ENCODE results near the gene PTPRC. TPM values are rescaled to one million over a fixed set of nuclear protein-coding genes. Genes with fewer than 3 reads are reported as not detected.

Gene PTPRC
- polyA plus RNA-seq, 2 of the 4 experiments (the other 2 are of a cell fraction) = not detected

- ChIA-PET CTCF (interaction anchor here (0.6 kb wide), 1 partner anchor 50 kb away, joined by 3 read pairs; no protein-coding TSS in a partner anchor), POLR2A (no interaction called here)
- H3K9me3 ChIP-seq = no peaks in the 10 kb centered on the region; the same call in 2 of the 3 replicates
- no peaks in the 10 kb centered on the region for H3K4me1 ChIP-seq
- no peak overlapping the region for H3K4me2 ChIP-seq
- TF ChIP-seq CHD4 (IDR thresholded peaks at IDR 0.05; ENCODE audit: borderline replicate concordance) = no peak
- TF ChIP-seq CEBPB (IDR thresholded peaks at IDR 0.05) = no peak
- no peak for TF ChIP-seq RAD21 (conservative IDR thresholded peaks at IDR 0.05 in 1 of 2, IDR thresholded peaks at IDR 0.05 in 1 of 2)
- no peak for TF ChIP-seq ESRRA (IDR thresholded peaks at IDR 0.05; ENCODE audit: borderline replicate concordance, low read length)
- no peak for TF ChIP-seq JUN (IDR thresholded peaks at IDR 0.05)
- no peak for TF ChIP-seq NR3C1 (IDR thresholded peaks at IDR 0.05)
- TF ChIP-seq ZSCAN20 (CRISPR knock-in tag; IDR thresholded peaks at IDR 0.05) = no peak
- no peak for TF ChIP-seq MYC (IDR thresholded peaks at IDR 0.05; ENCODE audit: borderline replicate concordance, low read length)
- no peak for TF ChIP-seq RNF2 (IDR thresholded peaks at IDR 0.05; ENCODE audit: borderline replicate concordance, low read depth)
- no peak for TF ChIP-seq TP53 (CRISPR knock-in tag; IDR thresholded peaks at IDR 0.05)
- no peak for TF ChIP-seq MAZ (IDR thresholded peaks at IDR 0.05; ENCODE audit: borderline replicate concordance, low read depth, low read length)
- no peak for TF ChIP-seq EHF (CRISPR knock-in tag; IDR thresholded peaks at IDR 0.05)
- no peak overlapping the region for H3K4me3 ChIP-seq
- WGBS (ENCODE audit: missing lambda C conversion rate) = 83% methylated on average over 2 of the region's 2 CpGs
- ATAC-seq (no peak), FAIRE-seq (no peak), DNase-seq (ENCODE audit: low read depth in 1 of 2, low spot score in 1 of 2) (no peak)
- H3K27ac ChIP-seq = no peak overlapping the region
Observed at GRCh38 chr1:198636391-198636790, 2.4 kb upstream of the PTPRC start.

GRCh38 chr1:198637157-198637556, 1.7 kb upstream of the PTPRC start:
- Histone ChIP-seq H3K4me2 (no peak overlapping the region), H3K27ac (no peak overlapping the region), H3K9me3 (no peaks in the 10 kb centered on the region; the same call in 2 of the 3 replicates), H3K4me3 (no peak overlapping the region), H3K4me1 (no peaks in the 10 kb centered on the region)
- no peak for ATAC-seq
- 47% methylated on average over 2 of the region's 2 CpGs for WGBS (ENCODE audit: missing lambda C conversion rate)
- no peak for DNase-seq (ENCODE audit: low read depth in 1 of 2, low spot score in 1 of 2)
- ChIA-PET CTCF (no interaction called here), POLR2A (no interaction called here)
- TF ChIP-seq MAFK (IDR thresholded peaks at IDR 0.05; ENCODE audit: partially characterized antibody) = no peak
- TF ChIP-seq FOSB (CRISPR knock-in tag; IDR thresholded peaks at IDR 0.05) = no peak
- no peak for TF ChIP-seq HOXB5 (CRISPR knock-in tag; IDR thresholded peaks at IDR 0.05)
- TF ChIP-seq SREBF2 (IDR thresholded peaks at IDR 0.05) = no peak
- no peak for TF ChIP-seq RFX5 (IDR thresholded peaks at IDR 0.05)
- no peak for TF ChIP-seq NPAS2 (CRISPR knock-in tag; IDR thresholded peaks at IDR 0.05; ENCODE audit: borderline replicate concordance)
- TF ChIP-seq KDM5A (IDR thresholded peaks at IDR 0.05) = no peak
- no peak for TF ChIP-seq BHLHE40 (IDR thresholded peaks at IDR 0.05; ENCODE audit: low read depth, low read length)
- TF ChIP-seq ZSCAN20 (CRISPR knock-in tag; IDR thresholded peaks at IDR 0.05) = no peak
- no peak for TF ChIP-seq GATA3 (IDR thresholded peaks at IDR 0.05; ENCODE audit: borderline replicate concordance)
- FAIRE-seq = no peak

- Histone ChIP-seq H3K4me1 (no peaks in the 10 kb centered on the region), H3K27ac (no peak overlapping the region), H3K9me3 (no peaks in the 10 kb centered on the region; the same call in 2 of the 3 replicates), H3K4me2 (no peak overlapping the region), H3K4me3 (no peak overlapping the region)
- FAIRE-seq = no peak
- ChIA-PET CTCF (no interaction called here), POLR2A (no interaction called here)
- DNase-seq (ENCODE audit: low read depth in 1 of 2, low spot score in 1 of 2) = no peak
- WGBS (ENCODE audit: missing lambda C conversion rate) = 83% methylated on average over 1 of the region's 1 CpG
- ATAC-seq = no peak
- TF ChIP-seq MAFK (IDR thresholded peaks at IDR 0.05; ENCODE audit: partially characterized antibody) = peak; percentile 37
- no peak for TF ChIP-seq POLR2A (IDR thresholded peaks at IDR 0.05; ENCODE audit: low read length)
Observed at GRCh38 chr1:198637916-198638437, 863 bp upstream of the PTPRC start.

- no peak for DNase-seq (ENCODE audit: low read depth in 1 of 2, low spot score in 1 of 2)
- no peak for ATAC-seq
- no peak overlapping the region for H3K4me3 ChIP-seq
- no peaks in the 10 kb centered on the region for H3K4me1 ChIP-seq
- POLR2A ChIA-PET = no interaction called here
- H3K9me3 ChIP-seq = no peaks in the 10 kb centered on the region; the same call in 2 of the 3 replicates
- CTCF ChIA-PET = no interaction called here
- WGBS (ENCODE audit: missing lambda C conversion rate) = 53% methylated on average over 1 of the region's 1 CpG
- H3K27ac ChIP-seq = no peak overlapping the region
- no peak overlapping the region for H3K4me2 ChIP-seq
- peak; percentile 28 for FAIRE-seq
- TF ChIP-seq SREBF2 (IDR thresholded peaks at IDR 0.05) (no peak), POLR2A (IDR thresholded peaks at IDR 0.05; ENCODE audit: low read length) (no peak), CBX2 (IDR thresholded peaks at IDR 0.05; ENCODE audit: borderline replicate concordance, low read depth) (no peak), CTCF (IDR thresholded peaks at IDR 0.05) (no peak)
Observed at GRCh38 chr1:198638441-198638840, 399 bp upstream of the PTPRC start.
